Measurements from ENCODE around the gene RRAS2. TPM values are rescaled to one million over a fixed set of nuclear protein-coding genes. Genes with fewer than 3 reads are reported as not detected.

Gene RRAS2
- total RNA-seq, 4 donors from 2014 or later: 12.3 to 86.0 (median 41.7) TPM

DNA sequence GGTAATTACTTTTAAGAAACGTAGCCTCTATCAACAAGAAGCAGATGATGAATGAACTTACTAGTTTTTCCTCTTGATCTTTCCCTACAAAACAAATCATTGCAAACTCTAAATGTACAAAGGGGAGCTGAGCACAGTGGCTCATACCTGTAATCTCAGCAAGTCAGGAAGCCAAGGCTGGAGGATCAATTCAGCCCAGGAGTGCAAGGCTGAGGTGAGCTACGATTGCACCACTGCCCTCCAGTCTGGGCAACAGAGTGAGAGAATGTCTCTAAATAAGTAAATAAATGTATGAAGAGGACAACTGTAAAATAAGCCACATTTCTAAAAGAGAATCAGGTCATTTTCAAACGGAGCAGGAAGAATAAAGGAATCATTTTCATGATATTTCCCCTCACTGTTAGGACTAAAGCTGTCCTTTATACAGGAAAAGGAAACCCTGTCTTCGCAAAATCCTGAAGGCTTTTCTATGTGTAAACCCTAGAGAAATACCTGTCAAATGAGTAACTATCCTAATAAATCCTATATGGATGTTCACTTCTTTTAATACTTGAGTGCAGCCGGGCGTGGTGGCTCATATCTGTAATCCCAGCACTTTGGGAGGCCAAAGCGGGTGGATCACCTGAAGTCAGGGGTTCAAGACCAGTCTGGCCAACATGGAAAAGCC, 41.2 kb downstream of the RRAS2 start:
- in situ Hi-C loops (cut with MboI; ENCODE audit: low pct_ligation_motif_present in 1 of 4, low pct_unique_long_range_greater_than_20kb in 1 of 4, low sequenced_read_pairs in 3 of 4): no loop called here
- Histone ChIP-seq H3K27me3 (no peaks in the 10 kb centered on the region), H3K4me3 (no peak overlapping the region), H3K36me3 (no peaks in the 10 kb centered on the region), H3K27ac (no peak overlapping the region), H3K9me3 (no peaks in the 10 kb centered on the region), H3K4me1 (peaks cover 0 to 23% (median 9%) of the 10 kb centered on the region in 4 donors)
- TF ChIP-seq, protein P1, sequence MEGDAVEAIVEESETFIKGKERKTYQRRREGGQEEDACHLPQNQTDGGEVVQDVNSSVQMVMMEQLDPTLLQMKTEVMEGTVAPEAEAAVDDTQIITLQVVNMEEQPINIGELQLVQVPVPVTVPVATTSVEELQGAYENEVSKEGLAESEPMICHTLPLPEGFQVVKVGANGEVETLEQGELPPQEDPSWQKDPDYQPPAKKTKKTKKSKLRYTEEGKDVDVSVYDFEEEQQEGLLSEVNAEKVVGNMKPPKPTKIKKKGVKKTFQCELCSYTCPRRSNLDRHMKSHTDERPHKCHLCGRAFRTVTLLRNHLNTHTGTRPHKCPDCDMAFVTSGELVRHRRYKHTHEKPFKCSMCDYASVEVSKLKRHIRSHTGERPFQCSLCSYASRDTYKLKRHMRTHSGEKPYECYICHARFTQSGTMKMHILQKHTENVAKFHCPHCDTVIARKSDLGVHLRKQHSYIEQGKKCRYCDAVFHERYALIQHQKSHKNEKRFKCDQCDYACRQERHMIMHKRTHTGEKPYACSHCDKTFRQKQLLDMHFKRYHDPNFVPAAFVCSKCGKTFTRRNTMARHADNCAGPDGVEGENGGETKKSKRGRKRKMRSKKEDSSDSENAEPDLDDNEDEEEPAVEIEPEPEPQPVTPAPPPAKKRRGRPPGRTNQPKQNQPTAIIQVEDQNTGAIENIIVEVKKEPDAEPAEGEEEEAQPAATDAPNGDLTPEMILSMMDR (IDR thresholded peaks at IDR 0.05): no peak
- TF ChIP-seq POLR2A (IDR thresholded peaks at IDR 0.05) (no peak), POLR2AphosphoS5 (IDR thresholded peaks at IDR 0.05) (no peak), EP300 (IDR thresholded peaks at IDR 0.05; ENCODE audit: low read depth) (no peak)
- WGBS, 2 donors (ENCODE audit: low coverage in 1 of 2): 78 to 83% methylated on average over 5 to 7 of the region's 7 CpGs
- no peak for DNase-seq
- intact Hi-C loops (cut with DNase I; ENCODE audit: low total_unique reads): no loop called here

DNA sequence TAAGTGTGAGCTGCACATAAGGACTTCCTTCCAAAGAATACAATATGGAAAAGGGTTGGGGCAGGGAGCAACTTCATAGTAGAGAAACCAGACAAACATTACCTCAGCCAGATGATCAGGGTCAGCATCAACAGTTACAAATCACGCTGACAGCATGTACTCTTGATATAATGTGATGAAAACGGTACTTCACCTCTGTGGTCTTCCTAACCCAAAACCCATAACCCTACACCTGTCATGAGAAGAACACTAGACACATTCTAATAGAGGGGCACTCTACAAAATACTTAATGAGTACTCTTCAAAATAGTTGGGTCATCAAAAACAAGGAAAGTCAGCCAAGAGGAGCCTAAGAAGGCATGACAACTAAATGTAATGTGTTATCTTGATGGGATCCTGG, 43.9 kb downstream of the RRAS2 start:
- WGBS, 2 donors (ENCODE audit: low coverage in 1 of 2): 84% methylated on average over 2 of the region's 2 CpGs; no CpG with 5 or more reads in 1 of the 2 donors
- no peaks in the 10 kb centered on the region for H3K9me3 ChIP-seq
- no peaks in the 10 kb centered on the region for H3K27me3 ChIP-seq
- DNase-seq: no peak
- H3K27ac ChIP-seq: no peak overlapping the region
- TF ChIP-seq, protein P1 (IDR thresholded peaks at IDR 0.05): no peak
- TF ChIP-seq POLR2A (IDR thresholded peaks at IDR 0.05): no peak
- TF ChIP-seq EP300 (IDR thresholded peaks at IDR 0.05; ENCODE audit: low read depth): no peak
- TF ChIP-seq POLR2AphosphoS5 (IDR thresholded peaks at IDR 0.05): no peak
- no peaks in the 10 kb centered on the region for H3K36me3 ChIP-seq
- intact Hi-C loops (cut with DNase I; ENCODE audit: low total_unique reads): no loop called here
- in situ Hi-C loops (cut with MboI; ENCODE audit: low pct_ligation_motif_present in 1 of 4, low pct_unique_long_range_greater_than_20kb in 1 of 4, low sequenced_read_pairs in 3 of 4): no loop called here
- H3K4me1 ChIP-seq: peaks cover 7 to 33% (median 9%) of the 10 kb centered on the region in 4 donors
- no peak overlapping the region for H3K4me3 ChIP-seq

DNA sequence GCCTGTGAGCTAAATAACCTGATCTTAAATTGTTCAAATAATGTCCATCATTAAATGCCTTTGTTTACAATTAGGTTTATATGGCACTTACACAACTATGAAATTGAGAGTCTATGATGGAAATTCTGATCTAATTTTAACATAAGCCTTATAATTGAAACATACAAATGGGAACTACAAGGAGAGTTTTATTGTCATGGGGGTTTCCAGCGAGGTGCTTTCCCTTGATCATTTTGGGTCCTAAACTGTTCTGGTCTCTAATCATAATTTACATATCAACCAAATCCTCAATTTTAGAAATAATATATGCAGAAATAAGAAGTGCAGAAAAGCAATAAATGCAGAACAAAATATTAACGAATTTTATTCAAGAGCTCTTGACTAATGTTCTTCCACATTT, 44.9 kb downstream of the RRAS2 start:
- in situ Hi-C loops (cut with MboI; ENCODE audit: low pct_ligation_motif_present in 1 of 4, low pct_unique_long_range_greater_than_20kb in 1 of 4, low sequenced_read_pairs in 3 of 4): no loop called here
- no peak overlapping the region for H3K27ac ChIP-seq

DNA sequence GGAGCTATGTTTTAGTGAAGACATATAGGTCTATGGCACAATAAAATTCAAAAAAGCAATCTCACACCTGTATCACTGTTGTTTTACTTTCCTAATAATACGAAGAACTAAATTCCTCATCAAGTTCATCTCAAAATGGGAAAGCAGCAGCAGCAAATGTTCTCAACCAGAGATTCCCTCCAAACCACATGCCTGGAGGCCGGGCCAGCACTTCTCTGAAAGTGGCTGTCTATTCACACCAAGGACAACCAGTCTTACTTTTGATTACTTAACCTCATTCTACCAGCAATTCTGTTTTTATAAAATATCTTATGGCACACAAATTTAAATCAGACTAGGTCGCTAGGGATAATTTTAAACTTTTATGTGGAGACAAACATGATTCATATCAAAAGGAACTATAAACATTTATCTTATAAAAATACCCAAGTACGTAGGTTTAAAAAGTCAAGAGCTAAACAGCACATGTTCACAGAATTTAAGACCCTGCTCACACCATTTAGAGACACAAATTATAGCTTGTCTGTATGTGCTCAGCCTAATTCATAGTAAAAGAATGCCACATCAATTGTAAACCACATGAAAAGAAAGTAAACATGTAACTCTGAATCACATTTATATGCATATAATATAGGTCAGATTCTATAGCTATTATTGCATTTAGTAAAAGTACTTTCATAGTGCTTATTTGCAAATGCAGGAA, 46.1 kb downstream of the RRAS2 start:
- Histone ChIP-seq H3K4me1 (peaks cover 23 to 46% (median 27%) of the 10 kb centered on the region in 4 donors), H3K36me3 (no peaks in the 10 kb centered on the region), H3K27me3 (no peaks in the 10 kb centered on the region), H3K27ac (peak overlapping the region in 2 of 4 donors; percentile 15 to 22), H3K4me3 (no peak overlapping the region), H3K9me3 (no peaks in the 10 kb centered on the region)
- TF ChIP-seq POLR2A (IDR thresholded peaks at IDR 0.05) (no peak), EP300 (IDR thresholded peaks at IDR 0.05; ENCODE audit: low read depth) (no peak), POLR2AphosphoS5 (IDR thresholded peaks at IDR 0.05) (no peak)
- TF ChIP-seq, protein P1 (IDR thresholded peaks at IDR 0.05): no peak
- intact Hi-C loops (cut with DNase I; ENCODE audit: low total_unique reads) (no loop called here), in situ Hi-C loops (cut with MboI; ENCODE audit: low pct_ligation_motif_present in 1 of 4, low pct_unique_long_range_greater_than_20kb in 1 of 4, low sequenced_read_pairs in 3 of 4) (no loop called here)
- whole genome bisulfite sequencing, 2 donors (ENCODE audit: low coverage in 1 of 2): 29 to 36% methylated on average over 4 of the region's 4 CpGs
- DNase-seq: no peak

More for the DNA sequence above, 44.9 kb downstream of the RRAS2 start:
- no peaks in the 10 kb centered on the region for H3K9me3 ChIP-seq
- intact Hi-C loops (cut with DNase I; ENCODE audit: low total_unique reads): no loop called here
- no peak for DNase-seq
- 70 to 87% methylated on average over 2 of the region's 2 CpGs for WGBS, 2 donors (ENCODE audit: low coverage in 1 of 2)
- no peak overlapping the region for H3K4me3 ChIP-seq
- no peaks in the 10 kb centered on the region for H3K36me3 ChIP-seq
- peaks cover 14 to 43% (median 16%) of the 10 kb centered on the region in 4 donors for H3K4me1 ChIP-seq
- H3K27me3 ChIP-seq: no peaks in the 10 kb centered on the region
- TF ChIP-seq POLR2A (IDR thresholded peaks at IDR 0.05): no peak
- TF ChIP-seq EP300 (IDR thresholded peaks at IDR 0.05; ENCODE audit: low read depth): no peak
- no peak for TF ChIP-seq POLR2AphosphoS5 (IDR thresholded peaks at IDR 0.05)
- TF ChIP-seq, protein P1 (IDR thresholded peaks at IDR 0.05): no peak

Measured in transverse colon (tissue), 4 donors.